Measurements from ENCODE around the gene SLAIN2.

- TF ChIP-seq YY1 (IDR thresholded peaks at IDR 0.05; ENCODE audit: insufficient read depth, insufficient read length) = no peak
- no peak for TF ChIP-seq ZNF274 (IDR thresholded peaks at IDR 0.05; ENCODE audit: low read depth, low read length)
These were observed 25.3 kb downstream of the SLAIN2 start for GRCh38 chr4:48366611-48367010.

All from NT2/D1 (cell line).